Thyroid gland (tissue), 4 donors: ENCODE data around the gene F8.

Experiments
- CTCF ChIP-seq, 6 experiments: fragments of 200-600 bp in 3 of 6; fragments of 450-650 bp in 3 of 6; sonication (generic) in 3 of 6; IDR thresholded peaks; one replicate each; pipeline ENCODE4 v1.5.1; 2016 to 2019; ENCODE audit warnings: antibody characterized with exemption in 6 of 6, mild to moderate bottlenecking in 2 of 6, inconsistent platforms in 1 of 6, moderate library complexity in 1 of 6
- POLR2A ChIP-seq, 2 donors: fragments of 450-650 bp; IDR thresholded peaks; one replicate each; pipeline ENCODE4 v1.6.1; 2017; ENCODE audit warnings: antibody characterized with exemption in 2 of 2, mild to moderate bottlenecking in 2 of 2, moderate library complexity in 1 of 2

- TF ChIP-seq CTCF (IDR thresholded peaks at IDR 0.05): no peak
- no peak for TF ChIP-seq POLR2A (IDR thresholded peaks at IDR 0.05)
These were observed 30.4 kb upstream of the F8 start for GRCh38 chrX:155052738-155053498.
